Heart left ventricle (tissue), 16 donors: ENCODE results near the gene P2RX3. TPM values are rescaled to one million over a fixed set of nuclear protein-coding genes. Genes with fewer than 3 reads are reported as not detected.
"Not testable (repeated sequence)": the region's sequence is repeated elsewhere in the genome, so short reads cannot be mapped to it uniquely, and the experiment has no call there.

Experiments
- ATAC-seq, 4 donors: fragments of 200-7000 bp; cut with Tn5 transposase; one replicate each; pipeline ENCODE4 v1.9.1; 2020 to 2022; ENCODE audit warnings: moderate library complexity in 4 of 4, mild to moderate bottlenecking in 3 of 4, moderate number of reproducible peaks in 1 of 4
- DNase-seq, 5 donors: peaks; one replicate each; pipeline ENCODE4 v3.0.0-alpha.2; 2020
- H3K27ac ChIP-seq, 12 donors: fragments of 200-600 bp; sonication (generic) in 4 of 12; one replicate each; pipeline versions ENCODE4 v1.5.0 to v1.8.0; 2016 to 2022; ENCODE audit warnings: mild to moderate bottlenecking in 2 of 12
- H3K27me3 ChIP-seq, 9 donors: fragments of 200-600 bp; sonication (generic) in 2 of 9; one replicate each; pipeline versions ENCODE4 v1.5.1 to v1.8.0; 2016 to 2022; ENCODE audit warnings: mild to moderate bottlenecking in 3 of 9
- H3K36me3 ChIP-seq, 9 donors: fragments of 200-600 bp; sonication (generic) in 2 of 9; one replicate each; pipeline versions ENCODE4 v1.5.0 to v1.8.0; 2018 to 2022; ENCODE audit warnings: mild to moderate bottlenecking in 2 of 9
- H3K4me1 ChIP-seq, 12 donors: fragments of 200-600 bp; sonication (generic) in 4 of 12; one replicate each; pipeline versions ENCODE4 v1.5.0 to v1.8.0; 2016 to 2022; ENCODE audit warnings: mild to moderate bottlenecking in 3 of 12
- H3K4me3 ChIP-seq, 12 donors: fragments of 200-600 bp; sonication (generic) in 4 of 12; one replicate each; pipeline versions ENCODE4 v1.5.0 to v1.8.0; 2017 to 2022; ENCODE audit warnings: mild to moderate bottlenecking in 9 of 12, moderate library complexity in 4 of 12
- H3K9me3 ChIP-seq, 12 donors: fragments of 200-600 bp; sonication (generic) in 4 of 12; one replicate each; pipeline versions ENCODE4 v1.5.0 to v1.8.0; 2016 to 2022; ENCODE audit warnings: mild to moderate bottlenecking in 1 of 12
- POLR2A ChIP-seq, 2 donors: fragments of 450-650 bp; IDR thresholded peaks; one replicate each; pipeline ENCODE4 v1.6.1; 2017; ENCODE audit warnings: antibody characterized with exemption in 2 of 2, mild to moderate bottlenecking in 2 of 2, moderate library complexity in 2 of 2
- WGBS, 4 donors: extraction: QIAGEN DNeasy Blood & Tissue Kit in 2 of 4; methylation state at CpG; one replicate each; pipeline versions ENCODE4 v1.1.5 to v1.1.7; 2013 to 2018; 5-methylcytosine and 5-hydroxymethylcytosine counted together
- intact Hi-C, 10 donors: fragments of 100-400 bp; cut with DNase I; formaldehyde crosslinking; loops; one replicate each; pipeline versions ENCODE4 v1.11.1 to v1.14.2; 2022
- polyA plus RNA-seq, 2 donors: library from polyadenylated mRNA; stranded (reverse); fragments of 200-250 nt; gene quantifications; one replicate each; pipeline ENCODE4 v1.2.3, GENCODE V29; 2013
- total RNA-seq, 9 donors: library from RNA; depleted of rRNA in 2 of 9; stranded (reverse); fragments of >200 nt in 2 of 9; fragmentation: NEBNext Ultra II Directional in 3 of 9; extraction: Animal tissue kit (Norgen Biotek cat#: 25700) in 3 of 9; gene quantifications; one replicate each; pipeline versions ENCODE4 v1.1.0 to v1.2.4, GENCODE V29; 2016 to 2023
- TF ChIP-seq, protein P1 (sequence below), 12 donors: fragments of 200-600 bp; sonication (generic) in 4 of 12; IDR thresholded peaks; one replicate each; pipeline versions ENCODE4 v1.5.0 to v1.8.0; 2018 to 2022; ENCODE audit warnings: antibody characterized with exemption in 12 of 12, mild to moderate bottlenecking in 5 of 12
- donor health status: ischemic (EF 13 %, LVEDD 7.1; RV severe dilation, severe dysfunction).
- donor health status: healthy with polysubstance abuse.
- donor health status: DM: no; HTN: yes; CAD: no.
- donor health status: DM: no; HTN: no; CAD: no.
- donor health status: ischemic (EF 25% LVEDD 6.9; RV normal size, moderate dysfunction).
- donor health status: ischemic (EF 25% LVEDD 5.7; RV mildly dilated, moderate dysfunction).
- donor health status: healthy.
- donor health status: DM: yes; HTN: yes; CAD: no.
- donor health status: ischemic (EF 35%, LVEDD 5.7; RV mildly dilated, moderate dysfunction).
- donor health status: nonischemic (EF 11% LVEDD 7.7; RV severe dilation, severe dysfunction).
- donor health status: DM: yes; HTN: yes; CAD: no.
- donor health status: PGD.
- donor health status: ischemic (EF 29% LVEDD 5.4; RV normal size, mild dysfunction).
- donor health status: nonischemic (EF 23%, LVEDD 6.1; RV moderate dilation, normal function).

Gene P2RX3
- total and polyA plus RNA-seq, 11 donors: 0.35 to 7.1 (median 1.3) TPM

DNA sequence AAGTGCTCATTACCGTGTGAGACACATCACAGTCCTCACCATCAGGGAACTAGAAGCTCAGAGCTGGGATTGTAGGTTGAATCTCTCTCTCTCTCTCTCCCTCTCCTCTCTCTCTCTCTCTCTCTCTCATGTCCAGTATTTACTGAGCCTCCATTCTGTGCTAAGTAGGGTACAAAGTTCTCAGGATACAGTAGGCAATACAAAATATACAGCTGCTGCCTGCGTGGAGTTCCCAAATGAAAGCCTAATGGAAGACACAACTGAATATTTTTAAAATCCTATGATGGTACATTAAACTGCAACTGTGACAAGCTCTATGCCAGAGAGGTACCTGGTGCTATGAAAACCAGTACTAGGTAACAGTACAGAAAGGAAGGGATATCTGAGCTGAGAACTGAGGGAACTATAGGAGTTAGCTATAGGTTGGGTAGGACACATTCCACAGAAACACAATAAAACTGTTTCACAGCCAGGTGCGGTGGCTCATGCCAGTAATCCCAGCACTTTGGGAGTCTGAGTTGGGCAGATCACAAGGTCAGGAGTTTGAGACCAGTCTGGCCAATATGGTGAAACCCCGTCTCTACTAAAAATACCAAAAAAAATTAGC lies 61.9 kb downstream of the P2RX3 start:
- WGBS, 4 donors: 90 to 93% (median 92%) methylated on average over 4 of the region's 4 CpGs
- no peaks in the 10 kb centered on the region for H3K9me3 ChIP-seq
- TF ChIP-seq, protein P1, sequence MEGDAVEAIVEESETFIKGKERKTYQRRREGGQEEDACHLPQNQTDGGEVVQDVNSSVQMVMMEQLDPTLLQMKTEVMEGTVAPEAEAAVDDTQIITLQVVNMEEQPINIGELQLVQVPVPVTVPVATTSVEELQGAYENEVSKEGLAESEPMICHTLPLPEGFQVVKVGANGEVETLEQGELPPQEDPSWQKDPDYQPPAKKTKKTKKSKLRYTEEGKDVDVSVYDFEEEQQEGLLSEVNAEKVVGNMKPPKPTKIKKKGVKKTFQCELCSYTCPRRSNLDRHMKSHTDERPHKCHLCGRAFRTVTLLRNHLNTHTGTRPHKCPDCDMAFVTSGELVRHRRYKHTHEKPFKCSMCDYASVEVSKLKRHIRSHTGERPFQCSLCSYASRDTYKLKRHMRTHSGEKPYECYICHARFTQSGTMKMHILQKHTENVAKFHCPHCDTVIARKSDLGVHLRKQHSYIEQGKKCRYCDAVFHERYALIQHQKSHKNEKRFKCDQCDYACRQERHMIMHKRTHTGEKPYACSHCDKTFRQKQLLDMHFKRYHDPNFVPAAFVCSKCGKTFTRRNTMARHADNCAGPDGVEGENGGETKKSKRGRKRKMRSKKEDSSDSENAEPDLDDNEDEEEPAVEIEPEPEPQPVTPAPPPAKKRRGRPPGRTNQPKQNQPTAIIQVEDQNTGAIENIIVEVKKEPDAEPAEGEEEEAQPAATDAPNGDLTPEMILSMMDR (IDR thresholded peaks at IDR 0.05): no peak
- TF ChIP-seq POLR2A (IDR thresholded peaks at IDR 0.05): no peak
- no peaks in the 10 kb centered on the region for H3K4me1 ChIP-seq
- ATAC-seq: no peak
- H3K27me3 ChIP-seq: no peaks in the 10 kb centered on the region
- DNase-seq: no peak
- H3K36me3 ChIP-seq: no peaks in the 10 kb centered on the region
- H3K27ac ChIP-seq: no peak overlapping the region
- H3K4me3 ChIP-seq: no peak overlapping the region
- intact Hi-C loops: no loop called here

DNA sequence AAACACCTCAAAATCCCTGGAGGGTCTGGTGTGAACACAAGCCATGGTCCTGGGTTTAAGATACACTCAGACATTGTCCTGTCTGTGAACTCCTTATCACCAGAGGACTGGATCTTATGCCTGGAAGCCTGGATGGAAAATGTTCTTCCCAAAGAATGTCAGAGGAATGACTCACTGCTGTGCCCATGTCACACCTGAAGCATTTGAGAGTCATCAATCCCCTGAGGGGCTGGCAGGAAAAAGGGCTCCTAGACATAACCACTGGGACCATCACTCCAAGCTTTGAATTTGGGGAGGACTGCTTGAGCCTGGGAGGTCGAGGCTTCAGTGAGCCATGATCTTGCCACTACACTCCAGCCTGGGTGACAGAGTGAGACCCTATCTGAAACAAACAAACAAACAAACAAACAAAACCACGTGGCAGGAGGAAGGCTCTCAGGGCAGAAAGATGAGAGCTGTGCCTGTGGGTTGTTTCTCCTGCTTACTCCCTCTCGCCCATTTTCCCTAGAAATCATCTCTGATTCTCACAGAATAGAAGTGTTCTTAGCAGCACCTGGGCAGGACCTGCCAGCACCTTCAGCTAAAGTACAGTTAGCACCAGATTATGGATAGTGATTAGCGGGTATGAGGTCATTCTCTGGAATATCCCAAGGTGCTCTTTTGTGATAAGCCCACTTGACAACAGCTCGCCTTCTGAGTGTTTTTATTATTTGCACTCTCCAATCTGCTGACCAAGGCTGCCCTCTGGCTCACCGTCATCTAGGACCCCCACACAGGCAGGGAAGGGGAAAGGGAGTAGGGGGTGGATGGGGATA lies 64.2 kb downstream of the P2RX3 start:
- no peaks in the 10 kb centered on the region for H3K27me3 ChIP-seq
- no peak overlapping the region for H3K27ac ChIP-seq
- no peak for DNase-seq
- intact Hi-C loops: no loop called here
- no peak overlapping the region for H3K4me3 ChIP-seq
- H3K9me3 ChIP-seq: no peaks in the 10 kb centered on the region
- TF ChIP-seq POLR2A (IDR thresholded peaks at IDR 0.05): no peak
- TF ChIP-seq, protein P1 (IDR thresholded peaks at IDR 0.05): no peak
- peaks cover 4 to 22% (median 19%) of the 10 kb centered on the region in 12 donors for H3K4me1 ChIP-seq
- WGBS, 4 donors: 51 to 65% (median 55%) methylated on average over 6 of the region's 6 CpGs
- H3K36me3 ChIP-seq: peaks cover 0 to 13% (median 4%) of the 10 kb centered on the region in 9 donors
- ATAC-seq: no peak

DNA sequence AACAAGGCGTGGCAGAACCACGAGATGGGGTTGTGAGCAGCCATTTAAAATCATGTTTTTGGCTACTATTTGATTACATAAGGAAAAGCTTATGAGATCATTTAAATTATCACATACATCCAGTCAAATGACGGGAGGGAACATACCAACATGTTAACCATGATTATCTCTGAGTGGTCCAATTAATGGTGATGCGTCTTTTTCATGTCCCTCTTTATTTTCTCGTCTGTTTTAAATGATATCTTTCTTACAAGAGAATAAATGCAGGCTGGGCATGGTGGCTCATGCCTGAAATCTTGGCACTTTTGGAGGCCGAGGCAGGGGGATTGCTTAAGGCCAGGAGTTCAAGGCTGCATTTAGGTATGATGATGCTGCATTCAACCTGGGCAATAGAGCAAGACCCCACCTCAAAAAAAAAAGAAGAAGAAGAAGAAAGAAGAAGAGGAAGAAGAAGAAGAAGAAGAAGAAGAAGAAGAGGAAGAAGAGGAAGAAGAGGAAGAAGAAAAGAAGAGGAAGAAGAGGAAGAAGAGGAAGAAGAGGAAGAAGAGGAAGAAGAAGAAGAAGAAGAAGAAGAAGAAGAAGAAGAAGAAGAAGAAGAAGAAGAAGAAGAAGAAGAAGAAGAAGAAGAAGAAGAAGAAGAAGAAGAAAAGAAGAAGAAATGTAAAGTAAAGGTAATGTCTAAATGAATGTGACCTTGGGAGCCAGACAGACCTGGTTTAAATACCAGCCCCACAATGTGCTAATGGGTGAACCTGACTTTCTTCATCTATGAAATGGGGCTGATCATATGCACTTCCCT lies 65.0 kb downstream of the P2RX3 start:
- H3K27me3 ChIP-seq, H3K27ac ChIP-seq, DNase-seq, intact Hi-C loops, H3K9me3 ChIP-seq, ATAC-seq, H3K4me3 ChIP-seq: not testable (repeated sequence)
- H3K36me3 ChIP-seq: peaks cover 0 to 21% (median 12%) of the 10 kb centered on the region in 9 donors
- peaks cover 4 to 30% (median 22%) of the 10 kb centered on the region in 12 donors for H3K4me1 ChIP-seq
- 78 to 84% (median 80%) methylated on average over 6 of the region's 6 CpGs for WGBS, 4 donors

GRCh38 chr11:57403802-57404147 lies 65.6 kb downstream of the P2RX3 start:
- peaks cover 4 to 32% (median 22%) of the 10 kb centered on the region in 12 donors for H3K4me1 ChIP-seq
- WGBS, 4 donors: 83 to 93% (median 90%) methylated on average over 2 of the region's 2 CpGs
- H3K9me3 ChIP-seq: no peaks in the 10 kb centered on the region
- intact Hi-C loops: no loop called here
- DNase-seq: no peak
- H3K27me3 ChIP-seq: no peaks in the 10 kb centered on the region
- H3K36me3 ChIP-seq: peaks cover 0 to 26% (median 17%) of the 10 kb centered on the region in 9 donors
- ATAC-seq: no peak
- no peak overlapping the region for H3K4me3 ChIP-seq
- H3K27ac ChIP-seq: no peak overlapping the region
- TF ChIP-seq, protein P1 (IDR thresholded peaks at IDR 0.05): no peak
- TF ChIP-seq POLR2A (IDR thresholded peaks at IDR 0.05): no peak
